HG02678 (cell line): ENCODE results near the gene NSG1.
A peak's percentile ranks its signal among the peaks of the same experiment; 100 is the strongest.
"Not testable (repeated sequence)": the region's sequence is repeated elsewhere in the genome, so short reads cannot be mapped to it uniquely, and the experiment has no call there.

Experiments used
- ATAC-seq: cut with Tn5 transposase; IDR thresholded peaks from one replicate; pipeline ENCODE4 v1.9.1; 2021; ENCODE audit warnings: mild to moderate bottlenecking, moderate library complexity; ENCODE audit not compliant: unreplicated experiment

NSG1 gene

GRCh38 chr4:4386736-4387392, at the start of gene NSG1:
Gene NSG1 (plus strand): TSS chr4:4387102. CDS start chr4:4387630, 528 bp downstream.
- no peak for ATAC-seq

GRCh38 chr4:4338210-4339001, 48.5 kb upstream of the NSG1 start:
- ATAC-seq: no peak

- ATAC-seq: no peak
Measured at GRCh38 chr4:4339504-4340085, 47.3 kb upstream of the NSG1 start.

GRCh38 chr4:4341861-4342650, 44.8 kb upstream of the NSG1 start:
- no peak for ATAC-seq

- ATAC-seq: no peak
Measured at GRCh38 chr4:4343038-4343437, 43.9 kb upstream of the NSG1 start.

- ATAC-seq: peak; percentile 91
Measured at GRCh38 chr4:4344915-4345527, 41.9 kb upstream of the NSG1 start.

GRCh38 chr4:4347585-4347984, 39.3 kb upstream of the NSG1 start:
- ATAC-seq: no peak

- ATAC-seq: not testable (repeated sequence)
Measured at GRCh38 chr4:4348585-4348984, 38.3 kb upstream of the NSG1 start.

GRCh38 chr4:4349867-4350266, 37.0 kb upstream of the NSG1 start:
- ATAC-seq: no peak

- ATAC-seq: no peak
Measured at GRCh38 chr4:4350909-4351308, 36.0 kb upstream of the NSG1 start.

- no peak for ATAC-seq
Measured at GRCh38 chr4:4355302-4355701, 31.6 kb upstream of the NSG1 start.

- no peak for ATAC-seq
Measured at GRCh38 chr4:4356106-4357041, 30.5 kb upstream of the NSG1 start.

GRCh38 chr4:4358093-4358854, 28.6 kb upstream of the NSG1 start:
- ATAC-seq: no peak

- no peak for ATAC-seq
Measured at GRCh38 chr4:4361883-4362282, 25.0 kb upstream of the NSG1 start.

GRCh38 chr4:4362991-4363697, 23.8 kb upstream of the NSG1 start:
- ATAC-seq: no peak

GRCh38 chr4:4364061-4364460, 22.8 kb upstream of the NSG1 start:
- no peak for ATAC-seq

GRCh38 chr4:4364486-4365208, 22.3 kb upstream of the NSG1 start:
- no peak for ATAC-seq
